Stimulated activated CD8-positive, alpha-beta memory T cell treated with anti-CD3 and anti-CD28 coated beads, Interleukin-7, amount 100 ng/mL, for 4 hours (primary cell): Measurements from ENCODE around the gene PER2.

Experiments
- DNase-seq, 2 donors: peaks; one replicate each; pipeline ENCODE4 v3.0.0-alpha.2; 2020; ENCODE audit warnings: low read depth in 2 of 2

PER2 gene

DNA sequence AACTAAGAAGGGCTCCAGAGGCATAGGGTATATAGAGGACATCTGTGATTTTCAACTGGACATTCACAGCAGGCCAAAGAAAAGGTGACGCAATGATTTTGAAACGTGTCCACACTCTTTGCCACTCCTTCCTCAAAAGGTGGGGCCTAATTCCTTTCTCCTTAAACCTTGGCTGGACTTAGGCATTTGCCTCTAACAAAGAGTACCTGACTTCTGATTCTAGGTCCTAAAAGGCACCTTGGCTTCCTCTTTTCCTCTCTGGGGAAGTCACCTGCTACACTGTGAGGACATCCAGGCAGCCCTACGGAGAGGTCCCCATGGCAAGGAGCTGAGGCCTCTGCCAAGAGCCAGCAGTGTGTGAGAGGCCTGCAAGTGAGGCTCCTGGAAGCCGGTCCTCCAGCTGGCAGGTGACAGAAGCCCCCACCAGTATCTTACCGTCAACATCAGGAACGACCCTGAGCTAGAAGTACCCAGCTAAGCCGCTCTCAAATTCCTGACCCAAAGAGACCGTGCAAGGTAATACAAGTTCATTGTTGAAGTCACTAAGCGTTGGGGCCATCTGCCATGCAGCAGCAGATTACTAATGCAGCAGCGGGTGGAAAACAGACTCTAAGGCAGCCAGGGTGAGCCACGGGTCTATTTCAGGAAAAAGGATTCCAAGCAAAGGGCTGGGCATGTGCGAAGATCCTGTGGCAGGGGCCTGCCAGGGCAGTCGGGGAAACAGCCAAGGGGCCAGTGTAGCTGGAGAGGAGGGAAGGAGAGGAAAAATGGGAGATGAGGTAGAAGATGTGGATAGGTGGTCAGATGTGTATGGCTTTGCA is 41.2 kb downstream of the PER2 start:
- no peak for DNase-seq

DNA sequence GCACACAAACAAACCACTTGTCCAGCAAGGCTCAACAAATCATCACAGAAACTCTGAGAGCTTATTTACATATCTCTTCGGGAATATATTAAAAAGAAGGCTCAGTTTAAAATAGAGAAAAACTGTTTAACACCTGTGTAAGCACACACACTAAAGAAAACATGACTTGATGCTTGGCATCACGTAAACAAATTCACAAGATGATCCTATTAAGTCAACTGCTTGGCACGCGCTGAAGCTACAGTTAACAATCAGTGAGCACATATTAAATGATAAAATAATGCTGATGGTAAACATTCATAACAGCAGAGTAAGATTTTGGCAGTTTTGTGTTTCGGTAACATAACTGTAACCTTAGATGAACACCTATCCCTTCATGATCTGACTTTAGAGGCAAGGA is 44.3 kb downstream of the PER2 start:
- no peak for DNase-seq

DNA sequence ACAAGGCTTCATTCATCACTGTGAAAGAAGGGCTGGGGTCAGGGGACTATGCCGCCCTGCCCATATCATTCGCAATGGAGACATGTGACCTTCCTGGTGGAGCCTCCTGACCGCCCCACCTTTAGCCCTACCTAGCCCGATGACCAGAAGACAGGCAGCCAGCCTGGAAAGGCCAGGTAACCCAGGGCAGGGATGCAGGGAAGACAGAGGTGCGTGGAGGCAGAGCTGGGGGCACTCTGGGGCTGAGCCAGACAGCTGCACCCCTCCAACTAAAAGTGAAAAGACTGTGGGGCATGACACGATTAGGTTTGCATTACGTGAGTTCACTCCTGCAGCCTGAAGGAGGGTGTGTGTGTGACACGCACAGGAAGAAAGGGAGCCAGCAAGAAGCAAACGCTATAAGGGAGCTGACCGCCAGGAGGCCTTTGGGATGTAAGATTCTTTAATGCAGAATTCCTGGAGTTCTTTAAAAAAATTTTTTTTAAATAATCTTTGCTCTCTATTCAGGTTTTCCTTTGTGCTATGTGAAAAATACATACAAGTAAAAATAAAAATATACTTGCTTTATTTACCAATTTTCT is 44.8 kb downstream of the PER2 start:
- DNase-seq, result no peak

DNA sequence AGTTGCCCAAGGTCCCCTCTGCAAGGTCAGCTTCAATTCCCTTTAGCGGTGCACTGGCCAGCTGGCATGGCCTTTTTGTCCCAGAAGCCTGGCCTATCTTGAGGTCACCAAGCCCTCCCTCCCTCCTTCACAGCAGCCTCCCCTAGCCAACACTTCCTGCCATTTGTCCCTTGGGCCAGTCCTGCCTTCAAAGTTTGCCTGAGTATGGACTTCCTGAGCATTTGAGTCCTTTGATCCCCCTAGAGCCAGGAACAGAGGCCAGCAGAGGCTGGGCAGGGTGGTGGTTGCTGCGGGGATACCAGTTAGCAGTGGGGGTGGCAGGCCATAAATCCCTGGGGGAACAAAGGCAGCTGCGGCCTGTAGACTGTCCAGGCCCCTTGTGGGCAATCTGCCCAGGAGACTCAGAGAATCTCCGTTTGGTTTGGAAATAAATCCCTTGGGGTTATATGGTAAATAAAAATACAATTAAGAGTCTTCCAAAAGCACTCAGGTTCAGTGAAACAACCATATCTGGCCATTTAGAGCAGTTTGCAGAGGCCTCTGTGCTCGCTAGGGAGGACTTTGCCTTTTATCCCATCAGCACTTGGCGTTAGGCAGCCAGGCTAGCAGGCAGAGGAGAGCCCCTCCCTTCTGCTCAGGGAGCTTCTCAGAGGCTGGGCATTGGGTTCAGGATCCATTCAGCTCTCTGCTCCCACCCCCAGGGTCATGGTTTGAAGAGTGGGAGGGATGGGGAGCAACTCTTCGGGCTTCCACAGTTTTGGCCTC is 45.5 kb downstream of the PER2 start:
- no peak for DNase-seq

DNA sequence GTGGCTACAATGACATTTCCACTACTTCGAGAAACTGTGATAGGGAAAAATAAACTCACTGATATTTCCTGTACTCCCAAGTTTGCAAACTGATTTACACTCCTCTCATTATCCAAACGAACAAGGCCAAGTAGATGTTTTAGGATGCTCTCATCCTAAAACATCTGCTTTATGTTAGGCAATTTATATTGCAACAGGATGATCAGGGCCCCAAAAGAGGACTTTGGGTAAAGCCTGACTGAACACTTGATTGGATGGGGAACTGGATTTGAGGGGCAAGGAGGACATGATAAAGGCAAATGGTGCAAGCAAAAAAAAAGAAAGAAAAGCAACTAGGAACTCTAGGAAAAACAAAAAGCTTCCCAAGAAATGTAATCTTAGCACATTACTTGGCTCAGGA is 46.4 kb downstream of the PER2 start:
- no peak for DNase-seq

DNA sequence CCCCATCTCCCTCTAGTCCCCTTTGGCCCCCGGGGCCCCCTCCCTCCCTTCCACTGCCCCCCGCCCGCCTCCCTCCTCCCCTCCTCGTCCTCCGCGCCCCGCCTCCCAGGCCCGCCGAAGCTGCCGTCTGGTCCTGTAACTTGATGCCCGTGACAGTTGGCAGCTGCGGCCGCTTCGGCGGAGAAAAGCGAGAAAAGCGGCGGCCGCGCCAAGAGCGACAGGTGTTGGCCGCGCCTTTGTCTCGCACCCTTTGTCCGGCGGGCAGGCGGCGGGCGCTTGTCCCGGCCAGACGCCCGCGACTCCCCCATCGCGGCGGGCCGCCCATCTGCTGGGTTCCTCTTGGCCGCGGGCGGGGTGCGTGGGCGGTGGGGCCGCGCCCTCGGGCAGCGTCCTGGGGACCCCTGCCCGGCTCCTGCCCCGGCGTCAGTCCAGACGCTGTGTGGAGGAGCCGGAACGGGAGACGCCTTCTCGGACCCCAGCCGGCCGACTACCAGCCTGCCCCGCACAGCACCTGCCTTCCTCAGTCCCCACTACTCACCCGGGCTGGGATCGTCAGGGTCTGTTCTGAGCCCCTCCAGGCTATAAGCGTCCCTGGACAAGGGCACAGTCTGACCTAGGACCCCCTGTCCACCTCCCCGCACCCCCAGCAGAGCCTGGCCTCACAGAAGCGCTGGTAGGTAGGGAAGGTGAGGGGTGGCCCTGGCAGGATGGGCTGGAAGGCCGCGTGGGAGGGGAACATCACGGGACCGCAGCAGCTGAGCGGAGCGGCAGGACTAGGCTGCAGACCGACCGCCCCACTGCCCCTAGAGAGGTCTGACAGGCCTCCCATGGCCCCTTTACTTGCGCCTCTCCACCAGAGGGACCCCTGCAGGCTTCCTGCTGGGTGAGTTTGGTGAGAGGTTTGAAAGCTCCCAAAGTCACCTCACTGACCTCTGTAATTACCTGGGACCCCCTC is 47.4 kb downstream of the PER2 start:
- DNase-seq, result no peak

DNA sequence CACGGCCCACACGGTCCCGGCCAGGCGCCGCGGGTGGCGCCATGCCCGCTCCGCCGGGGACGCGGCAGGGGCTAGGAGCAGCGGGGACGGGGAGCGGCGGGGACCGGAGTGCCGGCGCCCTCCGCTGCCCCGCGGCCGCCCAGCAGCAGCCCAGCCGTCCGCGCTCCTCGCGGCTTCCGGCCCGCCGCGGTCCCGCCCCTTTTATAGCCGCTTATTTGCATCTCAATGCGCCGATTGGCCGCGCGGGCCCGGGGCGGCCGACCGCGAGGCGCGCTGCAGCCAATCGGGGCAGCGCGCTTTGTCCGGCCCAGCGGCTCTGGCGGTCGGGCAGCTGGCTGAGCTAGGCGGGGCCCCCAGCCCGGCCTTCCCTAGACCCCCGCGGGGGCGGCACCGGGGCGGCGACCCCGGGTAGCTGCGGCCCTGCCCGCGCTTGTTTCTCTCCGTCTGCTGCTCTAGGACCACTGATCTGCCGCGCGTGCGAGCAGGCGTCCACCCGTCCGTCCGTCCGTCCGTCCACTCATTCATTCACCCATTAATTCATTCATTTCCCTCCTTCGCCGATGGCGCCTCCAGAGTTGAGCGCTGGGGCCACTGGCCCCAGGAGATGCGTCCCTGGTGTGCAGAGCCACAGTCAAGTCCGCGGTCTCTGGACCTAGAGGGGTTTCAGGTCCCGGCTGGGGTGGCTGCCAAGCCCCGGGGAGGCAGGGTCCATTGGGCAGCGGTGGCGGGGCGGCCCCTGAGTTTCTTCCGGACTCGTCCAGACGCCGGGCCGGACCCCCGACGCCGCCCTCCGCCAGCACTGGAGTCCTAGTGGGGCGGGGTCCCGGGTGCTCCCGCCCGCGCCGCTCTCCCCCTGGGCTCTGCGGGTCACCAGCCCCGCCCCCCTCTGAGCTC is 48.3 kb downstream of the PER2 start, which contains the start of gene HES6:
Gene HES6 (minus strand): TSS at position 176 of the 894 bp plus-strand sequence. CDS start 133 bp downstream, at position 43.
- DNase-seq, result peak; percentile 29 to 75

DNA sequence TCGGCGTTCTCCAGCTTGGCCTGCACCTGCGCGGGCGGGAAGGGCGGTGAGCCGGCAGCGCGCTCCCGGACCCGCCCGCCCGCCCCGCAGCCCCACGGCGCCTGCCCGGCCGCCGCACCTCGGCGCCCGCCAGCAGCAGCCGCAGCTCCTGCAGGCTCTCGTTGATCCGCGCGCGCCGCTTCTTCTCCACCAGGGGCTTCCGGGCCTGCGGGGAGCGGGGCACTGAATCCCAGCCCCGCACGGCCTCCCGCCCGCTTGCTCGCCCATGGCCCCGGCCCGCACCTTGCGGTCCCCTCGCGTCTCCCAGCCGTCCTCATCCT is 48.9 kb downstream of the PER2 start:
- peak in 1 of 2 donors; percentile 31 for DNase-seq

DNA sequence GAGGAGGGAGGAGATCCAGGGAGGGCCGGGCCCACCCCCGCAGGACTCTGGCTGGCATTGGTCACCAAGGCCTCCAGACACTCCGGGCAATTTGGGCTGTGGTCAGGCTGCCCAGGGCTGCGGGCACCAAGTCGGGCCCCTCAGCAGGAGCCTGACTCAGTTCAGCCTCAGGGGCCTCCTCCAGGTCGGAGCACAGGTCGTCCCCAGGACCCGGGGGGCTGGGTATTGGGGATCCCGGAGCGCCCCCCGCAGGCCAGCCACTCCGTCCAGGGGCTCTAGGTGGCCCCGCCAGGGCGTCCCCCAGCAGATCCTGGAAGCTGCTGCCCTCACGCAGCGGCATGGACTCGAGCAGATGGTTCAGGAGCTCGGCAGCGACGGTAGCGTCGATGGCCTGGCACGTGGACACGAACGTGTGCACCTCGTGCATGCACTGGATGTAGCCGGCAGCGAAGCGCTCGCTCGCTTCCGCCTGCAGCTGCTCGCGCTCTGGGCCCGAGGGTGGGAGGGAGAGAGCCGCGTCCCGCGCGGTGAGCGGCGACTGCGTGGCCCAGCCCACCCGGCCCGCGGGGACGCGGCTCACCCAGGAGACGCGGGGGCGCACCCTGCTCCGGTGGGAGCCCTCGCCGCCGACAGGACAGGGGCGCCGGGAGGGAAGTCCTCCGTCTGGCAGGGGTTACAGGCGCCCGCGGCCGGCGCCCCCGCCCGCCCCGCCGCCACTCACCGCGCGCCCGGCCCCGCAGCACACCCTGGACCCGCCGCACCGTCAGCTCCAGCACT is 49.5 kb downstream of the PER2 start:
- DNase-seq, result peak in 1 of 2 donors; percentile 28

DNA sequence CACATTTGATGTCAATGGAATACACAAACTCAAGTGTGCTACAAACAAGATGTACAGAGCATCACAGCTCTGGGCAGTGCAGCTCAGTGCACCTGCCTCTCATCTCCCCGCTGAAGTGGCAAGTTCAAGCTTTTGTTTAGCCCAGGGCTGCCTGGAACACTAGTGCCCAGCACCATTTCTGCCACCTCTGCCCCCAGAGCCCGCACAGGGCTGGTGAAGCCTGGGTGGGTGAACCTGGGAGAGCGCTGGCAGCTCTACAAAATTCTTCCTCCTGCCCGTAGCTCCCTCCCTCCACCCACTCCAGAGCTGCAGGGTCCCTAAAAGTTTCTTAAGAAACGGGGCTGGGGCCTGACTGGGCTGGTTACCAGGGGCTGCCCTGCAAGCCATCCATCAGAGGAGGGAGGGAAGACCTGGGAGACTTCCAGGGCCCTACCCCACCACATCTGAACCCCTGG is 50.1 kb downstream of the PER2 start:
- no peak for DNase-seq

DNA sequence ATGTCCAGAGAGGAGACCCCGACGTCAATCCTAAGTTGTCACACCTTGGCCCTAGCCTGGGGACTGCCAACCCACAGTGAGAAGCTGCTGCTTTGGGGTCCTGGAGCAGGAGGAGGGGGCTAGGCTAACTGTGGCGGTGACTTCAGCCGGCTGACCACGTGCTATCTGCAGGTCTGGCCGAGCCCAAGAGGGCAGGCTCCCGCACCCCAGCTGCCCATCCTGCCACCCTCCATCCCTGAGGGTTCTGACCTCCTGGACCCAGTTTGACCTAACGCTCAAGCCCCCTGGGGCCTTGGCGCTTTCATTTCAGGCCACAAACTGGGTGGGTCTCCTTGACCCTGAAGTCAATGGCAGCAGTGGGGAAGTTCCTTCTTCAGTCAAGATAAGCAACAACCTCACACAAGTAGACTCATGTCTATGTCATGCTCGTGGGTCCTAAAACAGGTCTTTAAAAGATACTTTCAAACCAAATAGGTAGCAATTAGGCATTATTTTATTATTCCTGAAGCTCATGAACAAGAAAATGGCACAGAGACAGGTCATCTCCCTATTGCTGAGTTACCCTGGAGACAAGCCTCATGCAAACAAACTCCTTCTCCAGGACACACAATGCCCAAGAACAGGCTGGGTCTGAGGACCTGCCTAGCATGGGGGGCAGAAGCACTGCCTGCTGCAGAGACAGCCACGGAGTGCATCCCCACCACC is 50.8 kb downstream of the PER2 start:
- no peak for DNase-seq

DNA sequence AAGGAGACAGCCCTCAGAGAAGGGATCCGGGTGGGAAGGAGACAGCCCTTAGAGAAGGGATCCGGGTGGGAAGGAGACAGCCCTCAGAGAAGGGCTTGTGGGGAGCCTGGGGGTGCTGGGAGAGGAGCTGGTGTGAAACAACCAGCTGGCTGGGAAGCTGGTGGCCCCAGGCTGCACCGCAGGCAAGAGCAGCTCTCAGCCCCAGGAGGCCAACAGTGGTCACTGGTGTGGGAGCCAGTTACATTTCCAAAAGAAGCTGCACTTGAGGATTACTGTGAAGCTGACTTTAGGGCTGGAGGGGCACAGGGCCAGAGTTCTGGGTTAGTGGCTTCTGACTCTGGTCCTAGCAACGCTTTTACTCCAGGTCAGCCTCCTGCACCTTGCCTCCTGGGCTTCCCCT is 51.8 kb downstream of the PER2 start:
- no peak for DNase-seq

DNA sequence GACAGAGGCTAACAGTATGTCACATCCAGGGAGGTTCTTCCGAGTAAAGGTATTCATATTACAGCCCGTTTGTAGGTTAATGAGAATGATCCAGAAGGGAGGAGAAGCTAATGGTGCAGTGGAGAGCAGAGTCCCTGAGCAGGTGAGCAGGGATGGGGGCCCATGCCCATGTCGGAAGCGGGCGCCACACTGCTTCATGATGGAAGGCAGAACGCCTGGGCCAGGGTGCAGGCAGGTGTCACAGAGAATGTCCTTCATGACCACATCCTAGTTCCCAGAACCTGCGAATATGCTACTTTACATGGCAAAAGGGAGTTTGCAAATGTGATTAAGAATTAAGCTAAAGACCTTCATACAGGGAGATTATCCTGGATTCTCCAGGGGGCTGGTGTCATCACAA is 52.6 kb downstream of the PER2 start:
- no peak for DNase-seq

DNA sequence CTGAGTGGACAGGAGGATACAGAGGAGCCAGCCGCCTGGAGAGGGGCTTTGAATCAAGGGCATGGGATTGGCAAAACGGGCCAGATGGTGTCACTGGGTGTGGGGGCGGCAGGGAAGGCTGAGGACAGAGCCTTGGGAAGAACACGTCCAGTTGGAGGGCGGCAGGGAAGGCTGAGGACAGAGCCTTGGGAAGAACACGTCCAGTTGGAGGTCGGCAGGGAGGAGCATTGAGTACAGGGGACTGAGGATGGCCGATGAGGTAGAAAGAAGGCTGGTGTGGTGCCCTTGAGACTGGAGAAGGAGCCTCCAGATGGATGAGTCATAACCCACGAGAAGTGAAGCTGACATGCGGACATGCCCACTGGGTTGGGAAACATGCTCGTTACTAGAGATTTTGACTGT is 53.1 kb downstream of the PER2 start:
- no peak for DNase-seq

DNA sequence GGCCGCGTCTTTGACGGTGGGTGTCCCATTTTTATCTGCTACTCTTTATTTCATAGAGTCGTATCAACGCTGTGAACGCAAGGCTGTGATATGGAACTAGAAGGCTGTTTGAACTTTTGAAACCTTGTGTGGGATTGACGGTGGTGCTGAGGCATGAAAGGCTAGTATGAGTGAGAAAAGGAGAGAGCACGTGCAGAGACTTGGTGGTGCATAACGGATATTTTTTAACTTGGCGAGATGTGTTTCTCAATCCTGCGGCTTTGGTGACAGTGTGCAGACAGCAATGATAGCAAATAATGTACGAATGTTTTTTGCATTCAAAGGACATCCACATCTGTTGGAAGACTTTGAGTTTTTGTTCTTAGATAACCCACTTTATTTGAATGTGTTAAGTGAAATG is 54.8 kb downstream of the PER2 start:
- DNase-seq, result no peak

DNA sequence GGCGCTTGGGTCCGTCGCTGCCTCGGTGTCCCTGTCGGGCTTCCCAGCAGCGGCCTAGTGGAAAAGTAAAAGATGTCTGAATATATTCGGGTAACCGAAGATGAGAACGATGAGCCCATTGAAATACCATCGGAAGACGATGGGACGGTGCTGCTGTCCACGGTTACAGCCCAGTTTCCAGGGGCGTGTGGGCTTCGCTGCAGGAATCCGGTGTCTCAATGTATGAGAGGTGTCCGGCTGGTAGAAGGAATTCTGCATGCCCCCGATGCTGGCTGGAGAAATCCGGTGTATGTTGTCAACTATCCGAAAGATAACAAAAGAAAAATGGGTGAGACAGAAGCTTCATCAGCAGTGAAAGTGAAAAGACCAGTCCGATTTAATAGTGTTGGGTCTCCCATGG is 56.6 kb downstream of the PER2 start:
- DNase-seq, result no peak

DNA sequence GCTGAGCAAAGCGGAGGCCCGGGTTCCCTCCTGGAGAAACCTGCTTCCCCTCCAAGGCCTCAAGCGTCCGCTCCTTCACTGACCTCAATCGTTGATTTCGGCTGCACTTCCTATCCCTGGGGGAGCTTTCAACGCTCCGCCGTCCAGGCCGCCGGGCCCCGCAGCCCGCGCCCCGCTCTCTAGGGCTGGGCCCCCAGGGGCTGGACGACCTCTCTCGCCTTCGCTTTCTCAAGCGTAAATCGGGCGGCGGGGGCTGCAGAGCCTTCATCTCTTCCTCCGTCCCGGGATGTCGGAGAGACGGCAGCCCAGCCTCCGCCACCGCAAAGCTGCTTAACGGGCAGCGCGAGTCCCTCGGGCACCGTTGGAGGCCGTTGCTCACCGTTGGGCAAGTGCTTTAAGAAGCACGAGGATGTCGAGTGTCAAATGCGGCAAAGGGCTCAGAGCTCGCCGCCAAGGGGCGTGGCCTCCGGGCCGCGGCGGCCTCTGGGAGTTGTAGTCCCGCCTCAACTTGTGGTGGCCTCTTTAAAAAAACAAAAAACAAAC is 57.1 kb downstream of the PER2 start:
- peak; percentile 61 to 72 for DNase-seq

DNA sequence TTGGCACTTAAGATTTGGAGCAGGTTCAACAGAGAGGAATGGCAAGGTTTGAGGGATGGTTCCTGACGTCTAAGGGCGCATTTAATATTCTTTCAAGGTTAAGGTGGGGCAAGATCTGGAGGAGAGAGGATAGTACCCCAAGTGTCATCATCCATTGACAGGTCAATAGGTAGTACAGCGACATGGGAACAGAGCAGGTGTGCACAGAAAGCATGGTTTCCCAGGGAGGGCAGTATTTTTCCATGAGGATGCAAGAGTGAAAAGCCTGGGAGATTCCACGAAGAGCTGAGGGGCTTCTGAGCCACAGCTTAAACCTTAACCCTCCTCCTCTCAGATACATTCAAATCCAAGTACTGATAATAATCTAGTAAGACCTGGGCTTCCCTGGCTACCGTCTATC is 57.7 kb downstream of the PER2 start:
- DNase-seq, result no peak

DNA sequence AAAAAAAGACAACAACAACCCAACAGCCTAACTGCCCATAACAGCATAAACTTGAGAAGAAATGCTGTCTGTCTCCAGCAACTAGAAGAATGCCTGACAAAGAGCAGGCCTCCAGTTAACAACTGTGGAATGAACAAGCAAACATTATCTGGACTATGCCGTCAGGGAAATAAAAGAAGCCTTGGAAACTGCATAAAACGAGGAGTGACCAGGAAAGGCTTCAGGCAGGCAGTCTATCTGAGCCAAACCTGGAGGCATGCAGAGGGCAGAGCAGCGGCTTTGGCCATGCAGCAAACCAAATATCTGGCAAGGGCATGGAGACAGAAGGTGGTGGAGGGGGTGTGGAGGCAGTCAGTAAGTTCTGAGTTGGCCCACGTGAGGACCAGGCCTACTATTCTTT is 59.7 kb downstream of the PER2 start:
- DNase-seq, result no peak
